ENCODE measurements around the gene PET100.
A peak's percentile ranks its signal among the peaks of the same experiment; 100 is the strongest.

Gene PET100

GRCh38 chr19:7680606-7681339 lies 51.2 kb downstream of the PET100 start, which contains the start of gene TRAPPC5:
TSS of gene TRAPPC5 (plus strand) at chr19:7680833. CDS start at chr19:7682254, 1,421 bp downstream.
- peak; percentile 43 for DNase-seq
